GM21367 (cell line): Measurements from ENCODE around the gene SRD5A3.
A peak's percentile ranks its signal among the peaks of the same experiment; 100 is the strongest.

Experiments
- ATAC-seq: cut with Tn5 transposase; IDR thresholded peaks from one replicate; pipeline ENCODE4 v1.9.1; 2021; ENCODE audit not compliant: unreplicated experiment

The SRD5A3 gene

GRCh38 chr4:55372259-55372658 is 26.2 kb downstream of the SRD5A3 start:
- no peak for ATAC-seq

- ATAC-seq, result no peak
Measured at GRCh38 chr4:55373461-55373860, 27.4 kb downstream of the SRD5A3 start.

- ATAC-seq, result no peak
Measured at GRCh38 chr4:55376698-55377097, 30.7 kb downstream of the SRD5A3 start.

GRCh38 chr4:55378617-55379467 is 32.8 kb downstream of the SRD5A3 start:
- no peak for ATAC-seq

GRCh38 chr4:55380576-55380975 is 34.5 kb downstream of the SRD5A3 start:
- no peak for ATAC-seq

GRCh38 chr4:55381502-55381901 is 35.5 kb downstream of the SRD5A3 start:
- no peak for ATAC-seq

- no peak for ATAC-seq
Measured at GRCh38 chr4:55382488-55383003, 36.5 kb downstream of the SRD5A3 start.

- no peak for ATAC-seq
Measured at GRCh38 chr4:55385201-55385649, 39.2 kb downstream of the SRD5A3 start.

GRCh38 chr4:55386073-55386472 is 40.0 kb downstream of the SRD5A3 start:
- peak; percentile 78 for ATAC-seq

GRCh38 chr4:55386840-55387239 is 40.8 kb downstream of the SRD5A3 start:
- no peak for ATAC-seq

- no peak for ATAC-seq
Measured at GRCh38 chr4:55393461-55394320, 47.6 kb downstream of the SRD5A3 start.

- ATAC-seq, result peak; percentile 1
Measured at GRCh38 chr4:55395218-55395528, 49.1 kb downstream of the SRD5A3 start.

- ATAC-seq, result peak; percentile 92
Measured at GRCh38 chr4:55395529-55396307, 49.7 kb downstream of the SRD5A3 start, which contains the start of gene TMEM165. TSS of gene TMEM165 (plus strand) at chr4:55395957. CDS start at chr4:55396190, 233 bp downstream.

- no peak for ATAC-seq
Measured at GRCh38 chr4:55396308-55397125, 50.5 kb downstream of the SRD5A3 start.

GRCh38 chr4:55397126-55397436 is 51.0 kb downstream of the SRD5A3 start:
- ATAC-seq, result no peak

GRCh38 chr4:55397520-55398321 is 51.7 kb downstream of the SRD5A3 start:
- ATAC-seq, result no peak

GRCh38 chr4:55398461-55398860 is 52.4 kb downstream of the SRD5A3 start:
- no peak for ATAC-seq

- no peak for ATAC-seq
Measured at GRCh38 chr4:55398966-55399365, 52.9 kb downstream of the SRD5A3 start.

- ATAC-seq, result no peak
Measured at GRCh38 chr4:55399581-55399980, 53.5 kb downstream of the SRD5A3 start.
